DND-41 (cell line): ENCODE data around the gene CHCHD3.

Source experiments
- EZH2 ChIP-seq: IDR thresholded peaks from 3 replicates; pipeline ENCODE4 v1.6.1; 2012; ENCODE audit warnings: borderline replicate concordance, low read depth, mild to moderate bottlenecking, moderate library complexity, low read length, inconsistent platforms; ENCODE audit not compliant: severe bottlenecking
- TF ChIP-seq, protein P1 (sequence below): IDR thresholded peaks from 2 replicates; pipeline ENCODE4 v1.5.1; 2012; ENCODE audit warnings: borderline replicate concordance, low read length, moderate library complexity, mild to moderate bottlenecking; ENCODE audit not compliant: poor library complexity, severe bottlenecking; ENCODE audit errors: extremely low read depth

DNA sequence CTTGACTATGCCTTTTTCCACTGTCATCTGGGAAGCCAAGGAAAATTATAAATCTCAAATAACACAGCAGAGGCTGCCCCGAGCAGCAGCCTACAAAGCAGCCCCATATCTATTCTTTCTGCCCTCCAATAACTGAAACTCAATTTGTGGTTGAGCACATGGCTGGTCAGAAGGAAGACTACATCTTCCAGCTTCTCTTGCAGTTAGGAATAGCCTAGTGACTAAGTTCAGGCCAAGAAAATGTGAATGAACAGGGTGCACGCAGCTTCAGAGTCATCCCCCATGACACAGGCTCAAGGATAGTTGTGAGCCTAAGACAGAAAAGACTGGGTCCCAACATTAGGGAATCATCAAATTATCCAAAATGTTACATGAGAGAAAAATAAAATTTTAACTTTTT is 42.3 kb downstream of the CHCHD3 start:
- TF ChIP-seq EZH2: no peak
- TF ChIP-seq, protein P1, sequence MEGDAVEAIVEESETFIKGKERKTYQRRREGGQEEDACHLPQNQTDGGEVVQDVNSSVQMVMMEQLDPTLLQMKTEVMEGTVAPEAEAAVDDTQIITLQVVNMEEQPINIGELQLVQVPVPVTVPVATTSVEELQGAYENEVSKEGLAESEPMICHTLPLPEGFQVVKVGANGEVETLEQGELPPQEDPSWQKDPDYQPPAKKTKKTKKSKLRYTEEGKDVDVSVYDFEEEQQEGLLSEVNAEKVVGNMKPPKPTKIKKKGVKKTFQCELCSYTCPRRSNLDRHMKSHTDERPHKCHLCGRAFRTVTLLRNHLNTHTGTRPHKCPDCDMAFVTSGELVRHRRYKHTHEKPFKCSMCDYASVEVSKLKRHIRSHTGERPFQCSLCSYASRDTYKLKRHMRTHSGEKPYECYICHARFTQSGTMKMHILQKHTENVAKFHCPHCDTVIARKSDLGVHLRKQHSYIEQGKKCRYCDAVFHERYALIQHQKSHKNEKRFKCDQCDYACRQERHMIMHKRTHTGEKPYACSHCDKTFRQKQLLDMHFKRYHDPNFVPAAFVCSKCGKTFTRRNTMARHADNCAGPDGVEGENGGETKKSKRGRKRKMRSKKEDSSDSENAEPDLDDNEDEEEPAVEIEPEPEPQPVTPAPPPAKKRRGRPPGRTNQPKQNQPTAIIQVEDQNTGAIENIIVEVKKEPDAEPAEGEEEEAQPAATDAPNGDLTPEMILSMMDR: no peak
